Upper lobe of left lung (tissue), 6 donors: ENCODE measurements around the gene ANKLE1. TPM values are rescaled to one million over a fixed set of nuclear protein-coding genes. Genes with fewer than 3 reads are reported as not detected.

Experiments used
- ATAC-seq, 2 donors: fragments of 200-7000 bp; cut with Tn5 transposase; one replicate each; pipeline ENCODE4 v1.9.1; 2022; ENCODE audit warnings: mild to moderate bottlenecking in 2 of 2, moderate library complexity in 2 of 2; ENCODE audit not compliant: low FRiP score in 2 of 2
- DNase-seq, 2 donors: peaks; one replicate each; pipeline ENCODE4 v3.0.0-alpha.2; 2019 to 2020
- H3K27ac ChIP-seq, 4 donors: fragments of 200-600 bp; sonication (generic); one replicate each; pipeline ENCODE4 v1.5.1; 2016 to 2019
- H3K27me3 ChIP-seq, 4 donors: fragments of 200-600 bp; sonication (generic); one replicate each; pipeline ENCODE4 v1.5.1; 2017 to 2019
- H3K36me3 ChIP-seq, 4 donors: fragments of 200-600 bp; sonication (generic); one replicate each; pipeline ENCODE4 v1.5.1; 2016 to 2019
- H3K4me1 ChIP-seq, 4 donors: fragments of 200-600 bp; sonication (generic); one replicate each; pipeline ENCODE4 v1.5.1; 2018 to 2019
- H3K4me3 ChIP-seq, 4 donors: fragments of 200-600 bp; sonication (generic); one replicate each; pipeline ENCODE4 v1.5.1; 2017 to 2019; ENCODE audit warnings: mild to moderate bottlenecking in 2 of 4, moderate library complexity in 1 of 4
- H3K9me3 ChIP-seq, 4 donors: fragments of 200-600 bp; sonication (generic); one replicate each; pipeline ENCODE4 v1.5.1; 2018 to 2019
- CTCF ChIP-seq, 6 experiments: fragments of 450-650 bp in 4 of 6; fragments of 200-600 bp in 2 of 6; sonication (generic) in 2 of 6; IDR thresholded peaks; one replicate each; pipeline ENCODE4 v1.5.1; 2016 to 2019; ENCODE audit warnings: antibody characterized with exemption in 6 of 6
- EP300 ChIP-seq, 4 donors: sonication (generic); formaldehyde crosslinking; IDR thresholded peaks; one replicate each; pipeline ENCODE4 v1.5.1; 2017; ENCODE audit warnings: antibody characterized with exemption in 4 of 4, control low read depth in 2 of 4
- POLR2A ChIP-seq, 4 donors: fragments of 450-650 bp; IDR thresholded peaks; one replicate each; pipeline ENCODE4 v1.5.1; 2016 to 2017; ENCODE audit warnings: antibody characterized with exemption in 4 of 4, mild to moderate bottlenecking in 2 of 4
- POLR2AphosphoS5 ChIP-seq, 2 donors: sonication (generic); formaldehyde crosslinking; IDR thresholded peaks; one replicate each; pipeline ENCODE4 v1.5.1; 2017; ENCODE audit warnings: antibody characterized with exemption in 2 of 2
- WGBS, 2 donors: methylation state at CpG; one replicate each; pipeline ENCODE4 v1.1.5; 2017 to 2018; 5-methylcytosine and 5-hydroxymethylcytosine counted together
- total RNA-seq, 6 donors: library from RNA; depleted of rRNA in 4 of 6; stranded (reverse); fragments of >200 nt in 4 of 6; gene quantifications; one replicate each; pipeline versions ENCODE4 v1.1.0 to v1.2.1, GENCODE V29; 2016 to 2021
- donor health status: DM: no; HTN: no; CAD: no; lungs with moderate emphysema.
- donor health status: DM: no; HTN: yes; CAD: no; lungs with severe emphysema.

ANKLE1 gene
- total RNA-seq, 6 donors from 2014 or later = 0.57 to 13.6 (median 1.4) TPM

- DNase-seq (peak; percentile 42 to 79), ATAC-seq (peak in 1 of 2 donors; percentile 2)
- TF ChIP-seq POLR2A (IDR thresholded peaks at IDR 0.05) (no peak), CTCF (IDR thresholded peaks at IDR 0.05) (no peak), POLR2AphosphoS5 (IDR thresholded peaks at IDR 0.05) (no peak), EP300 (IDR thresholded peaks at IDR 0.05) (no peak)
- Histone ChIP-seq H3K4me3 (peak overlapping the region; percentile 81 to 95 (median 90)), H3K4me1 (peaks cover 30 to 69% (median 42%) of the 10 kb centered on the region in 4 donors), H3K36me3 (peaks cover 0 to 7% (median 3%) of the 10 kb centered on the region in 4 donors), H3K27ac (peak overlapping the region; percentile 70 to 96 (median 85)), H3K9me3 (no peaks in the 10 kb centered on the region), H3K27me3 (no peaks in the 10 kb centered on the region)
- 16 to 30% methylated on average over 2 to 17 of the region's 29 CpGs for WGBS, 2 donors
These were observed 20.9 kb downstream of the ANKLE1 start for GRCh38 chr19:17302391-17303166.

DNA sequence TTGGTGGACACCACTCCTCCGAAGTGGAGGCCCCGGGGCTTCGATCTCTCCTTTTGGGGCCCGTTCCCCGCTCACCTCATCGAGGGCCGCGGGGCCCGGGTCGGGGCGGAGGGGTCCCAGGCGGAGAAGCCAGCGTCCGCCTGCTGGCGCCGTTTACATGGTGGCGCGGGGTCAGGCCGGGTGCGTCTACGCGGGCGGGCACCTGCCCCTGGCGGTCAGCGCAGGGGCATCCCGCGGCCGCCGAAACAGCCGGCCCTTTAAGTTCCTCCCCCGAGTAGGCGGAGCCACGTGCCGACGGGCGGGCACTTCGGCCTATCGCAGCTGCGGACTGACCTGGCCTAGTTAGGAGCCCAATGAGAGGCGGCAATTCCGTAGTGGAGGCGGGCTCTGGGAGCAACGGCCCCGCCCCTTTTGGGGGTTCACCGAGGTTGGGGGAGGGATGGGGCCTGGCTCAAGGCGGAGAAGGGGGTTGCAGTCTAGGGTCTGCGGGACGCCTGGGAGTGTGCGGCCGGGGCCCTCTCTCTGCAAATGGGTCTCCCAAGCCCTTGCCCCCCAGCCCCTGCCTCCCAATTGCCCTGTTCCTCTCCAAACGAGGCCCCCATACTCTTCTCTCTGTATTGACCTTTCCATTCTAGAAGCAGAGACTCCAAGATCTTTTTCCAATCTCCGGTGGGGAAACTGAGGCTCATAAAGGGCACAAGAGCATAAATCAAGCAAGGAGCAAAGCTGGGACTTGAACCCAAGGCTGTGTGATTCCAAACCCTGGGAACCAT lies 21.7 kb downstream of the ANKLE1 start, which contains the start of gene ABHD8:
Gene ABHD8 (minus strand): TSS at position 259 of the 773 bp plus-strand sequence. CDS start 1,809 bp downstream, outside the sequence.
- peak within 1 kb of the TSS; percentile 70 to 96 (median 85) for H3K27ac ChIP-seq
- H3K4me3 ChIP-seq = peak within 1 kb of the TSS; percentile 81 to 95 (median 90)
- H3K4me1 ChIP-seq = peaks cover 30 to 69% (median 42%) of the 10 kb centered on the region in 4 donors
- peak in 1 of 2 donors; percentile 80 for TF ChIP-seq POLR2AphosphoS5 (IDR thresholded peaks at IDR 0.05)
- TF ChIP-seq CTCF (IDR thresholded peaks at IDR 0.05) = peak; percentile 68 to 95 (median 93)
- TF ChIP-seq EP300 (IDR thresholded peaks at IDR 0.05) = no peak
- TF ChIP-seq POLR2A (IDR thresholded peaks at IDR 0.05) = peak in 2 of 4 donors; percentile 79 to 85
- no peaks in the 10 kb centered on the region for H3K9me3 ChIP-seq
- no peaks in the 10 kb centered on the region for H3K27me3 ChIP-seq
- 2 to 6% methylated on average over 9 to 43 of the region's 52 CpGs for WGBS, 2 donors
- peaks cover 0 to 7% (median 3%) of the 10 kb centered on the region in 4 donors for H3K36me3 ChIP-seq
- DNase-seq (peak; percentile 98 to 99), ATAC-seq (peak; percentile 91 to 93)

DNA sequence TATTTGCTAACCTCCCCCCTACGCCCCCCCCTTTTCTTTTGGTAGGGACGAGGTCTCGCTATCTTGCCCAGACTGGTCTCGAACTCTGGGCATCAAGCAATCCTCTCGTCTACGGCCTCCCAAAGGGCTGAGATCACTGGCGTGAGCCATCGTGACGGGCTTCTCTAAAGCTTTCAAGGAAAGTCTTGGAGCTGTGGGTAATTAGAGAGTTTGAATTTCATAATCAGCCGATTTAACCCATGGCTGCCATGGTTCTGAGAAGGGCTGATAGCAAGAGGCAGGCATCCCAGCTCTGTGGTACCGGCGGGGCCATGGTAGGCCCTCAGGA lies 22.2 kb downstream of the ANKLE1 start:
- TF ChIP-seq POLR2AphosphoS5 (IDR thresholded peaks at IDR 0.05) (no peak), POLR2A (IDR thresholded peaks at IDR 0.05) (no peak), CTCF (IDR thresholded peaks at IDR 0.05) (no peak), EP300 (IDR thresholded peaks at IDR 0.05) (no peak)
- H3K9me3 ChIP-seq = no peaks in the 10 kb centered on the region
- ATAC-seq (peak in 1 of 2 donors; percentile 6), DNase-seq (peak in 1 of 2 donors; percentile 67)
- WGBS, 2 donors = 45 to 68% methylated on average over 11 to 12 of the region's 12 CpGs
- peak overlapping the region; percentile 68 to 96 (median 78) for H3K27ac ChIP-seq
- H3K36me3 ChIP-seq = peaks cover 0 to 7% (median 3%) of the 10 kb centered on the region in 4 donors
- H3K4me3 ChIP-seq = peak overlapping the region in 2 of 4 donors; percentile 92 to 95
- peaks cover 30 to 74% (median 44%) of the 10 kb centered on the region in 4 donors for H3K4me1 ChIP-seq
- H3K27me3 ChIP-seq = no peaks in the 10 kb centered on the region

DNA sequence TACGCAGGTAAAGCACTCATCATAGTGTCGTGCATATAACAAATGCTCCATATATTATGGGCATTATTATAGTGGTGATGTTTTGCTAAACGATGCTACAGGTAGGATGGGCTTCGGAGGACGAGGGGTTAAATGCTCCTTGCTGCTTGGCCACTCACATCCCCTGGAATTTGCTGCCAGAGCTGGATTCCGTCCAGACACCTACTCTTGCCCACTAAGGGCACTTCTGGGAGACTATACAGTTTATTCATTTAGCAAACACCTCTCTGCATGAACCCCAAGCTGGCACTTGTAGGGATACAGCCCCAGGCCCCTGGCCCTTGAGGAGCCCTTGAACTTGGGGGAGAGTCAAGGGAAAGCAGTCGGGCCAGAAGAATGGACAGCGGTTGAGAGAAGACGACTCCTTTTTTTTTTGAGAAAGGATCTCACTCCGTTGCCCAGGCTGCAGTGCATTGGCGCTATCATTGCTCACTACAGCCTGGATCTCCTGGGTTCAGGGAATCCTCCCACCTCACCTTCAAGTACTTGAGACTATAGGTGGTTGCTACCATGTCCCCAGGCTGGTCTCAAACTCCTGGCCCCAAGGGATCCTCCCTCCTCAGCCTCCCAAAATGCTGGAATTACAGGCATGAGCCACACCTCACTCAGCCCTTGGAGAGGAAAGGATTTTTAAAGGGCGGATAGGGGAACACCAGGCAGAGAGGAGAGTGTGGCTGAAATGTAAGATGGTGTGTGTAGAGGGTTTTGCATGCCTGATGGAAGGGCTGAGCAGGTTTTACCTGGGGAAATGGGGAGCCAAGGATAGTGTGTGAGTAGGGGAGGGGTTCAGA lies 22.9 kb downstream of the ANKLE1 start:
- peak overlapping the region; percentile 68 to 96 (median 88) for H3K27ac ChIP-seq
- ATAC-seq = no peak
- 45 to 57% methylated on average over 12 of the region's 12 CpGs for WGBS, 2 donors

More for the DNA sequence above, 22.9 kb downstream of the ANKLE1 start:
- Histone ChIP-seq H3K9me3 (no peaks in the 10 kb centered on the region), H3K27me3 (no peaks in the 10 kb centered on the region), H3K36me3 (peaks cover 0 to 7% (median 3%) of the 10 kb centered on the region in 4 donors), H3K4me3 (peak overlapping the region in 1 of 4 donors; percentile 88), H3K4me1 (peaks cover 30 to 76% (median 47%) of the 10 kb centered on the region in 4 donors)
- TF ChIP-seq CTCF (IDR thresholded peaks at IDR 0.05) (no peak), EP300 (IDR thresholded peaks at IDR 0.05) (no peak), POLR2AphosphoS5 (IDR thresholded peaks at IDR 0.05) (no peak), POLR2A (IDR thresholded peaks at IDR 0.05) (no peak)
- peak in 1 of 2 donors; percentile 64 for DNase-seq
